Duodenal mucosa (tissue), 2 donors: Measurements from ENCODE around the gene HHIPL1.
A peak's percentile ranks its signal among the peaks of the same experiment; 100 is the strongest.

ENCODE experiments used
- H3K27ac ChIP-seq: one replicate; pipeline ENCODE4 v1.7.0; 2013; ENCODE audit warnings: low read depth, low read length
- H3K27me3 ChIP-seq, 2 donors: one replicate each; pipeline ENCODE4 v1.7.0; 2013; ENCODE audit warnings: low read length in 2 of 2, control low read depth in 1 of 2; ENCODE audit not compliant: insufficient read depth in 2 of 2, control insufficient read depth in 1 of 2
- H3K36me3 ChIP-seq, 2 donors: one replicate each; pipeline ENCODE4 v1.7.0; 2013; ENCODE audit warnings: low read length in 2 of 2, control low read depth in 1 of 2; ENCODE audit not compliant: insufficient read depth in 2 of 2, control insufficient read depth in 1 of 2
- H3K4me1 ChIP-seq, 2 donors: one replicate each; pipeline ENCODE4 v1.7.0; 2013; ENCODE audit warnings: low read length in 2 of 2, control low read depth in 1 of 2; ENCODE audit not compliant: insufficient read depth in 2 of 2, control insufficient read depth in 1 of 2
- H3K4me3 ChIP-seq, 2 donors: one replicate each; pipeline ENCODE4 v1.7.0; 2013; ENCODE audit warnings: low read length in 2 of 2, low read depth in 1 of 2
- H3K9ac ChIP-seq, 2 donors: one replicate each; pipeline ENCODE4 v1.7.0; 2013; ENCODE audit warnings: low read length in 2 of 2, low read depth in 1 of 2
- H3K9me3 ChIP-seq, 2 donors: one replicate each; pipeline ENCODE4 v1.7.0; 2013; ENCODE audit warnings: low read length in 2 of 2, control low read depth in 1 of 2; ENCODE audit not compliant: control insufficient read depth in 1 of 2

The HHIPL1 gene

GRCh38 chr14:99682809-99683618 is 38.1 kb downstream of the HHIPL1 start:
- H3K27ac ChIP-seq, result peak overlapping the region; percentile 75

GRCh38 chr14:99683619-99684409 is 38.9 kb downstream of the HHIPL1 start, which contains the start of gene CYP46A1:
TSS of gene CYP46A1 (plus strand) at chr14:99684298. CDS start at chr14:99684418, 120 bp downstream.
- Histone ChIP-seq H3K4me3 (peak within 1 kb of the TSS; percentile 81 to 89), H3K36me3 (no peaks in the 10 kb centered on the region), H3K4me1 (peaks cover 9 to 13% of the 10 kb centered on the region in 2 donors), H3K9ac (peak within 1 kb of the TSS; percentile 66 to 70), H3K27me3 (peaks cover 2 to 16% of the 10 kb centered on the region in 2 donors), H3K9me3 (no peaks in the 10 kb centered on the region), H3K27ac (peak within 1 kb of the TSS; percentile 75)

More at GRCh38 chr14:99682809-99683618, 38.1 kb downstream of the HHIPL1 start:
- peaks cover 0 to 1% of the 10 kb centered on the region in 2 donors for H3K9me3 ChIP-seq
- peaks cover 0 to 16% of the 10 kb centered on the region in 2 donors for H3K27me3 ChIP-seq
- peaks cover 9 to 13% of the 10 kb centered on the region in 2 donors for H3K4me1 ChIP-seq
- peak overlapping the region; percentile 66 to 70 for H3K9ac ChIP-seq
- peak overlapping the region; percentile 81 to 89 for H3K4me3 ChIP-seq
- no peaks in the 10 kb centered on the region for H3K36me3 ChIP-seq

GRCh38 chr14:99684410-99684934 is 39.5 kb downstream of the HHIPL1 start:
- H3K27ac ChIP-seq, result no peak overlapping the region
- H3K9me3 ChIP-seq, result no peaks in the 10 kb centered on the region
- H3K4me1 ChIP-seq, result peaks cover 9 to 13% of the 10 kb centered on the region in 2 donors
- peak overlapping the region in 1 of 2 donors; percentile 38 for H3K9ac ChIP-seq
- peak overlapping the region in 1 of 2 donors; percentile 70 for H3K4me3 ChIP-seq
- H3K27me3 ChIP-seq, result peaks cover 6 to 21% of the 10 kb centered on the region in 2 donors
- H3K36me3 ChIP-seq, result no peaks in the 10 kb centered on the region

GRCh38 chr14:99685151-99685591 is 40.2 kb downstream of the HHIPL1 start:
- H3K27ac ChIP-seq, result no peak overlapping the region
- H3K9ac ChIP-seq, result no peak overlapping the region
- H3K4me1 ChIP-seq, result peaks cover 9 to 13% of the 10 kb centered on the region in 2 donors
- H3K27me3 ChIP-seq, result peaks cover 6 to 22% of the 10 kb centered on the region in 2 donors
- H3K9me3 ChIP-seq, result no peaks in the 10 kb centered on the region
- no peak overlapping the region for H3K4me3 ChIP-seq
- no peaks in the 10 kb centered on the region for H3K36me3 ChIP-seq

- Histone ChIP-seq H3K9ac (no peak overlapping the region), H3K27ac (no peak overlapping the region), H3K27me3 (peaks cover 9 to 22% of the 10 kb centered on the region in 2 donors), H3K9me3 (no peaks in the 10 kb centered on the region), H3K36me3 (no peaks in the 10 kb centered on the region), H3K4me1 (peaks cover 9 to 13% of the 10 kb centered on the region in 2 donors), H3K4me3 (no peak overlapping the region)
Measured at GRCh38 chr14:99685596-99685995, 40.7 kb downstream of the HHIPL1 start.

GRCh38 chr14:99686557-99687283 is 41.8 kb downstream of the HHIPL1 start:
- Histone ChIP-seq H3K27me3 (peaks cover 11 to 22% of the 10 kb centered on the region in 2 donors), H3K4me1 (peaks cover 9 to 13% of the 10 kb centered on the region in 2 donors), H3K36me3 (no peaks in the 10 kb centered on the region), H3K9me3 (no peaks in the 10 kb centered on the region), H3K9ac (no peak overlapping the region), H3K27ac (no peak overlapping the region), H3K4me3 (no peak overlapping the region)

- H3K9ac ChIP-seq, result no peak overlapping the region
- no peaks in the 10 kb centered on the region for H3K36me3 ChIP-seq
- no peaks in the 10 kb centered on the region for H3K9me3 ChIP-seq
- H3K4me1 ChIP-seq, result peaks cover 9 to 13% of the 10 kb centered on the region in 2 donors
- no peak overlapping the region for H3K4me3 ChIP-seq
- H3K27ac ChIP-seq, result no peak overlapping the region
- peaks cover 11 to 22% of the 10 kb centered on the region in 2 donors for H3K27me3 ChIP-seq
Measured at GRCh38 chr14:99687284-99688209, 42.6 kb downstream of the HHIPL1 start.

GRCh38 chr14:99688210-99688581 is 43.3 kb downstream of the HHIPL1 start:
- H3K27ac ChIP-seq, result no peak overlapping the region
- peaks cover 5 to 8% of the 10 kb centered on the region in 2 donors for H3K4me1 ChIP-seq
- H3K9me3 ChIP-seq, result no peaks in the 10 kb centered on the region
- peaks cover 11 to 22% of the 10 kb centered on the region in 2 donors for H3K27me3 ChIP-seq
- no peak overlapping the region for H3K4me3 ChIP-seq
- no peak overlapping the region for H3K9ac ChIP-seq
- no peaks in the 10 kb centered on the region for H3K36me3 ChIP-seq

GRCh38 chr14:99688629-99689028 is 43.7 kb downstream of the HHIPL1 start:
- no peaks in the 10 kb centered on the region for H3K9me3 ChIP-seq
- H3K27me3 ChIP-seq, result peaks cover 11 to 22% of the 10 kb centered on the region in 2 donors
- peaks cover 3 to 4% of the 10 kb centered on the region in 2 donors for H3K4me1 ChIP-seq

More at GRCh38 chr14:99688629-99689028, 43.7 kb downstream of the HHIPL1 start:
- Histone ChIP-seq H3K4me3 (no peak overlapping the region), H3K27ac (no peak overlapping the region), H3K36me3 (no peaks in the 10 kb centered on the region), H3K9ac (no peak overlapping the region)
